GM21619 (cell line): ENCODE results near the gene FYN.

ENCODE experiments used
- ATAC-seq: cut with Tn5 transposase; IDR thresholded peaks from one replicate; pipeline ENCODE4 v1.9.1; 2021; ENCODE audit not compliant: unreplicated experiment

Gene FYN

DNA sequence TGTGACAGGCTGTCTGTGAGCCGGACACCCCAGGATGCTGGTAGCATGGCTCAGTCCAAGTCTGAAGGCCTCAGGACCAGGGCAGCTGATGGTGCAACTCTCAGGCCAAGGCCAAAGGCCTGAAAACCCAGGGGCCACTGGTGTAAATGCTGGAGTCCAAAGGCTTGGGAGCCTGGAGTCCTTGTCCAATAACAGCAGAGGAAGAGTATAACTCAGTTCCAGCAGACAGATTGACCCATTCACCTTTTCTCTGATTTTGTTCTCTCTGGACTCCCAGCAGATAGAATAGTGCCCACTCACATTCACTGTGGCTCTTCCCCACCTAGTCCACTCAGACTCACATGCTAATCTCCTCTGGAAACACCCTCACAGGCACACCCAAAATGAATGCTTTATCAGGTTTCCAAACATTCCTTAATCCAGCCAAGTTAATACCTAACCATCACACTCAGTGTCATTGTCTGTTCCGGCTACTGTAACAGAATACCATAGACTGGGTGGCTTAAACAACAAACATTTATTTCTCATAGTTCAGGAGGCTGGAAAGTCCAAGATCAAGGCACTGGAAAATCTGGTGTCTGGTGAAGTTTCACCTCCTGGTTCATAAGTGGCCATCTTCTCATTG is 262.6 kb downstream of the FYN start:
- no peak for ATAC-seq
